A673 (cell line): ENCODE data around the gene FPR3. TPM values are rescaled to one million over a fixed set of nuclear protein-coding genes. Genes with fewer than 3 reads are reported as not detected.

Experiments
- Bru-seq: library from RNA; stranded (reverse); fragments of 400-500 nt; gene quantifications from one replicate; lab custom pipeline; 2021; lab: Mats Ljungman, UMichigan
- BruChase-seq, 2 experiments: library from RNA; stranded (reverse); fragments of 400-500 nt; gene quantifications; one replicate each; lab custom pipeline; 2021; lab: Mats Ljungman, UMichigan
- BruUV-seq: library from RNA; stranded (reverse); fragments of 400-500 nt; replicated peaks from 2 replicates; lab custom pipeline; 2021; lab: Mats Ljungman, UMichigan
- CTCF ChIA-PET: fragments of 300-600 bp; sonication (Branson Sonifier 250); formaldehyde crosslinking; loops from one replicate; lab custom pipeline; 2022; ENCODE audit warnings: antibody characterized with exemption; lab: Charles Lee
- POLR2A ChIA-PET: fragments of 300-600 bp; sonication (Branson Sonifier 250); formaldehyde crosslinking; loops from one replicate; lab custom pipeline; 2022; ENCODE audit warnings: antibody characterized with exemption; ENCODE audit not compliant: low non-redundant PET; lab: Charles Lee
- DNase-seq: peaks from one replicate; pipeline ENCODE4 v3.0.0-alpha.2; 2015; ENCODE audit warnings: low spot score
- H3K27ac ChIP-seq: fragments of 200-600 bp; sonication (generic); 2 replicates; pipeline ENCODE4 v1.5.1; 2016; ENCODE audit warnings: mixed run types, low read depth, mild to moderate bottlenecking, mixed read lengths, antibody characterized with exemption, low read length; ENCODE audit not compliant: poor library complexity, severe bottlenecking
- H3K27me3 ChIP-seq: fragments of 200-600 bp; sonication (generic); replicated peaks from 2 replicates; pipeline ENCODE4 v1.6.1; 2017; ENCODE audit warnings: mixed run types, low read depth, mild to moderate bottlenecking, mixed read lengths, antibody characterized with exemption, low read length; ENCODE audit not compliant: insufficient read depth, poor library complexity
- H3K36me3 ChIP-seq: fragments of 200-600 bp; sonication (generic); 2 replicates; pipeline ENCODE4 v1.6.1; 2016; ENCODE audit warnings: mixed run types, mild to moderate bottlenecking, mixed read lengths, antibody characterized with exemption, low read length; ENCODE audit not compliant: insufficient read depth, poor library complexity, severe bottlenecking
- H3K4me1 ChIP-seq: fragments of 200-600 bp; sonication (generic); 2 replicates; pipeline ENCODE4 v1.6.1; 2017; ENCODE audit warnings: mixed run types, mild to moderate bottlenecking, mixed read lengths, antibody characterized with exemption, low read length; ENCODE audit not compliant: insufficient read depth, poor library complexity, severe bottlenecking
- H3K4me3 ChIP-seq: fragments of 200-600 bp; sonication (generic); 2 replicates; pipeline ENCODE4 v1.5.1; 2016; ENCODE audit warnings: low read depth, mixed run types, mild to moderate bottlenecking, mixed read lengths, low read length; ENCODE audit not compliant: poor library complexity, severe bottlenecking
- H3K9me3 ChIP-seq: fragments of 200-600 bp; sonication (generic); 2 replicates; pipeline ENCODE4 v1.6.1; 2016; ENCODE audit warnings: mixed run types, low read depth, mild to moderate bottlenecking, mixed read lengths, antibody characterized with exemption, low read length; ENCODE audit not compliant: poor library complexity, severe bottlenecking
- EZH2 ChIP-seq: fragments of 200-600 bp; sonication (generic); IDR thresholded peaks from 2 replicates; pipeline ENCODE4 v1.6.1; 2017; ENCODE audit warnings: borderline replicate concordance, low read depth, mild to moderate bottlenecking, mixed read lengths, antibody characterized with exemption, low read length; ENCODE audit not compliant: poor library complexity, severe bottlenecking
- intact Hi-C: fragments of 100-400 bp; cut with micrococcal nuclease; formaldehyde crosslinking; loops from one replicate; pipeline ENCODE4 v1.10.0; 2022; ENCODE audit not compliant: unreplicated experiment
- long read RNA-seq: library from polyadenylated mRNA; stranded (forward); transcript quantifications from one replicate; pipeline ENCODE4 v2.0.0, GENCODE V29; 2022
- total RNA-seq: library from RNA; stranded (reverse); gene quantifications from 2 replicates; pipeline ENCODE4 v1.2.3, GENCODE V29; 2021
- TF ChIP-seq, protein P1 (sequence below): fragments of 300-800, 200-600 bp; sonication (generic); conservative IDR thresholded peaks from 2 replicates; pipeline ENCODE4 v1.5.1; 2017; ENCODE audit warnings: low read depth, mild to moderate bottlenecking, antibody characterized with exemption, low read length, moderate library complexity, mixed read lengths

FPR3 gene, protein sequence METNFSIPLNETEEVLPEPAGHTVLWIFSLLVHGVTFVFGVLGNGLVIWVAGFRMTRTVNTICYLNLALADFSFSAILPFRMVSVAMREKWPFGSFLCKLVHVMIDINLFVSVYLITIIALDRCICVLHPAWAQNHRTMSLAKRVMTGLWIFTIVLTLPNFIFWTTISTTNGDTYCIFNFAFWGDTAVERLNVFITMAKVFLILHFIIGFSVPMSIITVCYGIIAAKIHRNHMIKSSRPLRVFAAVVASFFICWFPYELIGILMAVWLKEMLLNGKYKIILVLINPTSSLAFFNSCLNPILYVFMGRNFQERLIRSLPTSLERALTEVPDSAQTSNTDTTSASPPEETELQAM
- total RNA-seq, result not detected in 2 replicates
- not detected for Bru-seq, nascent RNA
- BruChase-seq, experiment 1, labeled RNA remaining after a 2-hour chase, result percentile 3 among the genes with signal in this experiment
- BruChase-seq, experiment 2, labeled RNA remaining after a 6-hour chase, result percentile 3 among the genes with signal in this experiment
- long read RNA-seq, result 0 reads

DNA sequence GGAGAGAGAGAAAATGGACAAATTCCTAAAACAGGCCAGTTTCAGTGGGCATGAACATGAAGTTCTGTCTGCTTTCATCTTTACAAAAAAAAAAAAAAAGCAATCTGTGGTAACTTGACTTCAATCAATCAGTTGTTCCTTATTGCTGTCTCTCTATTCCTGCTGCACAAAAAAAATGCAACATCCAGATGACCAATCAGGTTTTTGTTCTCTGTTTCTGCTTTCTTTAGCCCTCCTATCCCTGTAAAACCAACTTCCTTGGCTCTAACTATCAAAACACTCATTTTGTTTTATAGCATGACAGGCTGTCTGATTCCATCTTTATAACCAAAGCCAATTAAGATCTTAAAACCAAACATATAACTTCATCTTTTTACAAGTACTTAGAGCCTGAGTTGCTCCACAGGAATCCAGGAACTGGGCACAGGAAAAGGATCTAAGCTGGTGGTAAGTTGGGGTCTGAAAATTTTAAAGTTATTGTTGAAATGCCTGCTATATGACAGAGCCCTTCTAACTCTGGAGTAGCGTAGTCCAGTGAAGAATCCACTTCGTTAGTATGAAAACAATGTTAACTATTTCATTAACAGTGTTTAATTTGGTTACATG is at the start of gene FPR3:
FPR3 (plus strand) TSS at position 273 of the 606 bp plus-strand sequence. CDS start 28,592 bp downstream, outside the sequence.
- ChIA-PET POLR2A (no interaction called here), CTCF (no interaction called here)
- intact Hi-C loops, result no loop called here
- Histone ChIP-seq H3K27ac (no peak within 1 kb of the TSS), H3K27me3 (no peaks in the 10 kb centered on the region), H3K4me1 (peaks cover 54% of the 10 kb centered on the region), H3K9me3 (no peaks in the 10 kb centered on the region), H3K4me3 (no peak within 1 kb of the TSS), H3K36me3 (no peaks in the 10 kb centered on the region)
- TF ChIP-seq, protein P1, sequence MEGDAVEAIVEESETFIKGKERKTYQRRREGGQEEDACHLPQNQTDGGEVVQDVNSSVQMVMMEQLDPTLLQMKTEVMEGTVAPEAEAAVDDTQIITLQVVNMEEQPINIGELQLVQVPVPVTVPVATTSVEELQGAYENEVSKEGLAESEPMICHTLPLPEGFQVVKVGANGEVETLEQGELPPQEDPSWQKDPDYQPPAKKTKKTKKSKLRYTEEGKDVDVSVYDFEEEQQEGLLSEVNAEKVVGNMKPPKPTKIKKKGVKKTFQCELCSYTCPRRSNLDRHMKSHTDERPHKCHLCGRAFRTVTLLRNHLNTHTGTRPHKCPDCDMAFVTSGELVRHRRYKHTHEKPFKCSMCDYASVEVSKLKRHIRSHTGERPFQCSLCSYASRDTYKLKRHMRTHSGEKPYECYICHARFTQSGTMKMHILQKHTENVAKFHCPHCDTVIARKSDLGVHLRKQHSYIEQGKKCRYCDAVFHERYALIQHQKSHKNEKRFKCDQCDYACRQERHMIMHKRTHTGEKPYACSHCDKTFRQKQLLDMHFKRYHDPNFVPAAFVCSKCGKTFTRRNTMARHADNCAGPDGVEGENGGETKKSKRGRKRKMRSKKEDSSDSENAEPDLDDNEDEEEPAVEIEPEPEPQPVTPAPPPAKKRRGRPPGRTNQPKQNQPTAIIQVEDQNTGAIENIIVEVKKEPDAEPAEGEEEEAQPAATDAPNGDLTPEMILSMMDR, result no peak
- TF ChIP-seq EZH2, result no peak
- no TSS peak for BruUV-seq
- peak; percentile 84 for DNase-seq

DNA sequence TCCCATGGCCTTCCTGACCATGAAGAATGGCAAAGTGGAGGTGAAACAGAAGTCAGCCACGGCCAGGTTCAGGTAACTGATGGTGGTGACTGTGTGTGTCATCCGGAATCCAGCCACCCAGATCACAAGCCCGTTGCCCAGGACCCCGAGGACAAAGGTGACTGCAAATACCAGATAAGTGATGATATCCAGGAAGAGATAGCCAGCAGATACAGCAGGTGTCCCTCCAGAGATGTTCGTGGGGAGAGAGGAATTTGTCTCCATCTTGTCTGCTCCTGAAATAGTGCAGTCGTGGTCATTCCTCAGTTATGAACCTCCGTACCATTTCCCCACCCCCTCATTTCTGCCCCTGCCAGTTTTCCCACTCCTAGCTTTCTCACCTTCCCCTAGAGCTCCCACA is 48.2 kb upstream of the FPR3 start:
- Histone ChIP-seq H3K27ac (no peak overlapping the region), H3K4me1 (no peaks in the 10 kb centered on the region), H3K36me3 (no peaks in the 10 kb centered on the region), H3K9me3 (no peaks in the 10 kb centered on the region), H3K4me3 (no peak overlapping the region), H3K27me3 (peaks cover 8% of the 10 kb centered on the region)
- TF ChIP-seq, protein P1, result no peak
- no peak for TF ChIP-seq EZH2
- no TSS peak for BruUV-seq
- DNase-seq, result no peak
- intact Hi-C loops, result no loop called here
- CTCF ChIA-PET, result no interaction called here
- POLR2A ChIA-PET, result no interaction called here

DNA sequence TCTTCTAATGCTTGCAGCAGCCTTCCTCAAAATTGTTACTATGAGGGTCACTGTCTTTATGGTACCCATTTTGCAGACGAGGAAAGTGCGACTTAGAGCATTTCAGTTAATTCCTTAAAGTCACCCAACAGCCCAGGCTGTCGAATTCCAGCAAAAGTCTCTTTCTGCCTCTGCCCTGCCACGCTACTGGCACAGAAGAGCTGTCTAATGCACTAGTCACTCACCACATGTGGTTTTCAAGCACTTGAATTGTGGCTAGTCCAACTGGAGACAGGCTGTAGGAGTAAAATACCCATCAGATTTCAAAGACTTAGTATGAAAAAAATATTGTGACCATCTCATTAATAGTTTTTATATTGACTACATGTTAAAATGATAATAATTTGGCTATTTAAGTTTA is 45.0 kb upstream of the FPR3 start:
- Histone ChIP-seq H3K27me3 (peaks cover 10% of the 10 kb centered on the region), H3K4me1 (no peaks in the 10 kb centered on the region), H3K36me3 (no peaks in the 10 kb centered on the region), H3K4me3 (no peak overlapping the region), H3K27ac (no peak overlapping the region), H3K9me3 (no peaks in the 10 kb centered on the region)
- BruUV-seq, result no TSS peak
- CTCF ChIA-PET, result no interaction called here
- TF ChIP-seq EZH2, result no peak
- TF ChIP-seq, protein P1, result no peak
- intact Hi-C loops, result no loop called here
- POLR2A ChIA-PET, result no interaction called here
- DNase-seq, result no peak
